ENCODE measurements around the gene ZNF558.

Gene ZNF558
- 4.0 to 23.8 (median 12.2) reads per million in 17 experiments for total RNA-seq

DNA sequence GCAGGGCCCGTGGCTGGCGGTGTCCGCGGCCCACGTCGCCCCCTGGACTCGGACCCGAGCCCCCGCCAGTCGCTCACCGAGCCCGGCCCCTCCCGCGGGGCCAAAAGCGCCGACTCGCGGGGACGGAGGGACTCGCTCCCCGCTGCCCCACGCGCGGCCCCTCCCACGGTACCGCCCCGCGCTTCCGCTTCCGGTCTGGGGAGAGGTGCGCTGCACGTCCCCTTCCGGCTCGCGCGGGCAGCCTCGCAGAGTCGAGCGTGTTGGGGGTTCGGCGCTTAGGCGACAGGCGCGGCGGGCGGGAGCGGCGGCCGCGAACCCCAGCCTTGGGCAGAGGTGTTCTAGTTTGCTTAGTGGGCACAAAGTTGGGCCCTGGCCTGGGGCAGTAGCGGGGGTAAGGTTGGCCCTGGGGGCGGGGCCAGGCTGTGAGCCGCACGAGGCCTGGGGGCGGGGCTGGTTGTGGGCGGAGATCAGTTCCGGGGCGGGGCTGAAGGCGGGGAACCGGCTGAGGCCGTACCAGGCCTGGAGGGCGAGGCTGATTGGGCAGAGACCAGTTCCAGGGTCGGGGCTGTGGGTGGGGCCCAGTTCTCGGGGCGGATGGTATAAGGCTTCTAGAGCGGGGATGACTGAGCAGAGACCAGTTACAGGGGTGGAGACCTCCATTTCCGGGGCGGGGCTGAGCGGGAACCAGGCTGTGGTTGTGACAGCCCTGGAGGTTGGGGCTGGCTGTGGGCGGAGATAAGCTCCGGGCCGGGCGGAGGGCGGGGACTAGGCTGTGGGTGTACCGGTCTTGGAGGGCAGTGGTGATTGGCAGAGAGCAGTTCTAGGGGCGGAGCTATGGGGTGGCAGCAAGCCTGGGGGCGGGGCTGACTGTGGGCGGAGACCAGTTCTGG lies at the start of gene ZNF558, which contains the start of gene MBD3L1:
Gene ZNF558, minus strand, starts transcription at position 173 of the 890 bp plus-strand sequence. CDS start 9,645 bp downstream, outside the sequence.
Gene MBD3L1, plus strand, starts transcription at position 246 of the 890 bp plus-strand sequence. CDS start 10,302 bp downstream, outside the sequence.
- DNase-seq: peak; percentile 97 to 98 (median 98)

DNA sequence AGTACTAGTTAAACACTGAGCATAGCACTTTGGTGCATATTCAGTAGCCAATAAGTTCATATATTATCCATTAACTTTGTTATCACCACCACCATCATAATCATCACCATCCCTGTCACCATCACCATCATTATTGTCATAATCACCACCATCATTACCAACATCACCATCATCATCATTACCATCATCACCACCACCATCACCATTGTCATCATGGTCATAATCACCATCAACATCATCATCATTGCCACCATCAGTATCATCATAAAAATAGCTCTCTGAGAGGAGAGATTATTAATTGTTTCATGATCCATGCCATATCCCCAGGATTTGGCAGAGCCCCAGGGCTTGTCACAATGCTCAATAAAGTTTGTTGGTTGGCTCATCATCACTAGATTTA lies 49.4 kb upstream of the ZNF558 start:
- no peak for DNase-seq

DNA sequence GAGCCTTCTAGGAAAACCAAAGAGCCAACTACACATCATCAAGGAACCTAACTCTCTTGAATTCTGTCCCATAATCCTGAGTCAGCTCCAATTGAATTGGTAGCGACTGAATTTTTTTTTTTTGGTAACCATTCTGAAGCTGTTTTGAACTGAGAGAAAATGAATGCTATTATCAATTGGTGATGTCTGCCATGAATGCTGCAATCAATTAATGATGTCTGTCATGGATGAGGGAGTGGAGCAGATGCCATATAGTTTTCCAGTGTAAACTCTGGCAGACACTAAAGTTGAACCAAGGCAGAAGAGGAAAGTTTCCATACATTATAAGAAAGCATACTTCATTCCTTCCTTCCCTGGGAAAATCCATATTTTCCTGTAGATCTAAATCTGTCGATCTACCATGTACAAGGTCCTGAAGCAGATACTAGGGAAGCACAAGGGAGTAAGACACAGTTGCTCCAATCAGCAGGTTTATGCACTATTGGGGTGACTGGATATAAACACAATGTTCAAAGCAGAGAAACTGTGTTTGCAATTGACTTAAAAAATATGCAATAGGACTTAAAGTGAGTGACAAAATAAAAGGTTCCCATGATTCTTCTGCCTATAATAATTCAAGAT lies 48.9 kb upstream of the ZNF558 start:
- DNase-seq: no peak

DNA sequence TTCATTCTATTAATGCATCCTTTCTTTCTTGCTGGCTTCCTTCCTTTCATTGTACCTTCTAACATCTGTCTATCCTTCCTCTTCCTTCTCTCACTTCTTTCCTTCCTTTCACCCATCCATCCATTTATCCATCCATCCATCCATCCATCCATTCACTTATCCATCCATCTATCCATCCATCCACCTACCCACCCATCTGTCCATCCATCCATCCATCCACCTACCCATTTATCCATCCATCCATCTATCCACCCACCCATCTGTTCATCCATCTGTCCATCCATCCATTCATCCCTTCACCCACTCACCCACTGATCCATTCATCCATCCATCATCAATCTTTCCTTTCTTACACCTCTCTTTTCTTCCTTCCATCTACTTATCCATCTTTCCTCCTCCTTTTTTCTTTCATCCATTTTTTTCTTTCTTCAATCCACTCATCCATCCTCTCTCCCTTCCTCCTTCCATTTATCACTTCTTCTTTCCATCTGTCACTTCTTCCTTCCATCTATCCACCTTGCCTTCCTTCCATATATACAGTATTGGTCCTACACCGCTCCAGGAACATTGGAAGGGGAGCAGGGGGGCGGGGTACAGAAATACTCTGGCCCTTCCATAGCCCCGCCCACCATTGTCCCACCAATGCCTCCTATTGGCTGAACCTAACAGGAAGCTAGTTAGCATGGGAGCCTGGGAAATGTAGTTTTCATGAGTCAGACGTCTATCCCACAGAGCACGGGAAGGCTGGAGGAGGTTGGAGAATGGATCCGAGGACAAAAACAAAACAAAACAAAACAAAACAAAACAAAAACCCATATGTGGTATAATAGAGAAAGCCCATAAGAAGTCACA lies 46.0 kb upstream of the ZNF558 start:
- no peak for DNase-seq

DNA sequence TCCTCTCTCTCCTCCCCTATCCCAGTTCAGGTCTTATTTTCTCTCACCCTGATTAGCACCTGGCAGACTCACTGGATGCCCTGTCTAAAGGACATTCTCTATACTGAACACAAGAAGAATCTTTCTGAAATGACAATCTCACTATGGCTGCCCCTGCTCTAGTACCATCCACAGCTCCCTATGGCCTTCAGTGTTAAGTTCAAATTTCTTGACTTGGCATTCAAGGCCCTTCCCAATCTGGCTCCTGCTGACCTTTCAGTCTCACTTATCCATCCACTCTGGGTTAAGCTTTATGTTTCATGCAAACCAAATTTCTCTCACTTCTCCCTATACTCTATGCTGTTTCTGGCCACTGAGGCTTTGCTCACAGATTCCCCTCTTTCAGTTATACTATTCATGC lies 34.2 kb upstream of the ZNF558 start:
- no peak for DNase-seq

DNA sequence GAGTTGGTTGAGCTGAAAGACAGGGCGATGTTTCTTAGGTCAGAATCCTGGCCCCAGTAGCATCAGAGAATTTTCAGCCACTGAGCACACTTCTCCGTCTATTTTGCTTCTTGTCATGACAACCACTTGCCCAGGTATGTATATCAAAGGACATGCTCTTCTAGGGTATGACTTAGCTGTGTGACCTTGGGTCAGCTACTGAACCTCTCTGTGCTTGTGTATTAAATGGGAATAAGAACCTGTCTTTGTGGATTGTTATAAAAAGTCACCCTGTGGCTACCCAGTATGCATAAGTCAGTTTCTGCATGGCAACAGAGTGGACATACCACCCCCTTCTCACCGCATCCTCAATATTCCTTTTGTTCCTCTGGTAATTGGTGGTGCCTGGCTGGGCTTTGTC lies 26.2 kb upstream of the ZNF558 start:
- DNase-seq: no peak

DNA sequence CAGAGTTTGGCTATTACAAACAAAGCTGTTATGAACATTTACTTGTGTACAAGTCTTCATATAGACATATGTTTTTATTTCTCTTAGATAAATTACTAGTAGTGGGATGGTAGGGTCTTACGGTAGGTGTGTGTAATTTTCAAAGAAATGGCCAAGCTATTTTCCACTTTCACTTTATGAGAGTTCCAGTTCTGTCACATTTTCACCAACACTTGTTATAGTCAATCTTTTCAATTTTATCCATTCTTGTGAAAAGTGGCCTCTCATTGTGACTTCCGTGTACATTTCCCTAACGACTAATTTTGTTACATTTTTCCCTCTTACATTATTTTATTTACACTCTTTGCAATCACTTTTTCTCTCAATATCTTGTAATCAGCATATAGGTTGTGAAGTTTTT lies 18.4 kb upstream of the ZNF558 start:
- no peak for DNase-seq

DNA sequence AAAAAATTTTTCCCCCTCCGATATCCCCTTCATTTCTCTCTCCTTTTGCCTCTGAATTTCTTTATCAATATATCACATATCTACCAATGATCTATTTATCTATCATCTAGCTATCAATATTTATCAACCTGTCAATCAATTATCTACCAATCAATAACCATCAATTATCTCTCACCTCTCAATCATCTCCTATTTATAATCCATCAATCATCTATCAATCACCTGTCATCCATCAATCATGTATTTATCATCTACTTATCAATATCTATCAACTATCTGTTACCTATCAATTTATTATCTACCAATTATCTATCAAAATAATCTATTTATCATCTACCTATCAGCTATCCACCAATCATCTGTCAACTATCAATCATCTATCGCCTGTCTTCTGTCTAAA lies 17.1 kb upstream of the ZNF558 start:
- DNase-seq: no peak

DNA sequence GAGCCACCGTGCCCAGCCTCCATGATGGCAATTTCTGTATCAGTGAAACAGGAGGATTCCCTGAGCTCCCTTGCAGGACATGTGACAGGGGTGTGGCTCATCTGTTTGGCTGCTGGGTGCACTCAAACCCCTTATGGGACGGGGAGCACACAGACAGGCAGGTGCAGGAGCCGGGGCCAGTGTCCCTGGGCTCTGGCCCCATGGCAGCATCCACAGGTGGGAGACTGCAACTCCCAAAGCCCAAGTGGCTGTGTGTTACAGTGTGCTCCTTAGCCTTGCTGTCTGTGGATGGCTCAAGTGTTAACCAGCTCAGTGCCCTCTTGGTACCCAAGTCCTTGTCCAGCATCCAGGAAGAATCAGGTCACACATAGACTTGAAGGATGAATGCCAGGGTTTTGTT lies 14.7 kb upstream of the ZNF558 start:
- DNase-seq: no peak

DNA sequence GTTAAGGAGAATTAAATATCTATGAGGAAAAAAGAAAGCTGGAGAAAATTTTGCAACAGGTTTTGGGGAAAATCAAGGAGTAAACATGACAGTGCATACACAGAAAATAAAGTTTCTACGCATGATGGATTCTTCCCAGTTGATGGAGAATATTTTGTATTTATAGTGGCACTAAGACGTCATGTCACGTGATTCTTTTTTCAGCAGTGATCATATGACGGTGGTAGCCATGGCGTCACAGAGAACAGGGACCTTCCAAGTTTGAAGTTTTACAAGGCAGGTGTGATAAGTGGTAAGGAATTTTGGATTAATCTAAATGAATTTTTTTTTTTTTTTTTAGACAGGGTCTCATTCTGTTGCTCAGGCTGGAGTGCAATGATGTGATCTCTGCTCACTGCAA lies 8.6 kb upstream of the ZNF558 start:
- no peak for DNase-seq

DNA sequence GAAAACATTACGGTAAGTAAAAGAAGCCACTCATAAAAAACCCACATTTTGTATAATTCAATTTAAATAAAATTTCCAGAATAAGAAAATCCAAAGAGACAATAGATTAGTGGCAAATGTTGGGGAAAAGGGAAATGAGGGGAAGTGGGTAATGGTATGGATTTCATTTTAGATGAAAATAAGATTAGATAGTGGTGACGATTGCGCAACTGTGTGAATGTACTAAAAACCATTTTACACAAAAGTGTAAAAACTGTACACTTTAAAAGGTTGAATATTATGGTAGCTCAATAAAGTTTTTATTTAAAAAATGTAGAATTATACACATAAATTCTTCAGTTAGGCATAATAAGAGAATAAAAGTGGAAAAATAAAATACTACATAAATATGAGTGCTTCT lies 3.8 kb upstream of the ZNF558 start:
- DNase-seq: no peak

DNA sequence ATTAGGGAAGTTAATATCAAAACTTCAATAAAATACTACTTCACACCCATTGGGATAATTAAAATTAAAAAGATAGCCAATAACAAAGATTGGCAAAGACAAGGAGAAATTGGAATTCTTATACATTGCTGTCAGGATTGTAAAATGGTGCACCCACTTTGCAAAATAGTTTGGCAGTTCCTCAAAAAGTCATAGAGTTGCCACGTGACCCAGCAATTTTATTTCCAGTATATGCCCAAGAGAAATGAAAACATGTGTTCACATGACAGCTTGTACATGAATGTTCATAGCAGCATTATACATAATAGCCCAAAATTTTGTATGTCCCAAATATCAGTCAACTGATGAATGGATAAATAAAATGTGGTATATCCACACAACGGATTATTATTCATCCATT lies 3.3 kb upstream of the ZNF558 start:
- DNase-seq: peak in 1 of 4 experiments; percentile 5

DNA sequence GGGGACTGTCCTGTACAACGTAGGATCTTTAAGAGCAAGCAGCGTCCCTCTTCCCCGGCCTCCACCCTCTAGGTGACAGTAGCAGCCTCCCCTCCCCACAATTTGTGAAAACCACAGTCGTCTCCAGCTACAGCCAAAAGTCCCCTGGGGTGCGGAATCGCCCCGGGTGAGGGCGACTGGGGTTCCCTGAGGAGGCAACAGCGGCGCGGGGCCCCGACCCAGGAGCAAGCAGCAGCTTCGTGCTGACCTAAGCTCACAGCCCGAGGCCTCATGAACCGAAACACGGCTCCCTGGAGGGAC lies 322 bp downstream of the ZNF558 start:
- DNase-seq: no peak

DNA sequence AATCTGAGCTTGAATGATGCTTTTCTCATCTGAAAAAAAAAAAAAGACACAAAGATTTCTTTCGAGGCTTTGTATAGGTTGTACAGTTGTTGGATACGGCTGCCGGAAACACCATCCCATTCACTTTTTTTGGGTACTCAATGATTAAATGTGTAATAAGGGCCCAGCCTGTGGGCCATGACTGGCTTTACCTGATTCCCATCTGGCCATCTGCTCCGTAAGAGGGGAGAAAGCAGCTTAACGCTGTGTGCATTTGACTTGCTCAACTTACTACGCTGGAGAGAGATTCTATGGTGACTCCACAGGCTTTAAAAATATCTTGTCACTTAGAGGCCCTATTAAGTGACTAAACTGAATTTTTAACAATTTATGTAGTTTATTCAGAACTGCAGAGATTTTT lies 731 bp downstream of the ZNF558 start:
- DNase-seq: no peak

DNA sequence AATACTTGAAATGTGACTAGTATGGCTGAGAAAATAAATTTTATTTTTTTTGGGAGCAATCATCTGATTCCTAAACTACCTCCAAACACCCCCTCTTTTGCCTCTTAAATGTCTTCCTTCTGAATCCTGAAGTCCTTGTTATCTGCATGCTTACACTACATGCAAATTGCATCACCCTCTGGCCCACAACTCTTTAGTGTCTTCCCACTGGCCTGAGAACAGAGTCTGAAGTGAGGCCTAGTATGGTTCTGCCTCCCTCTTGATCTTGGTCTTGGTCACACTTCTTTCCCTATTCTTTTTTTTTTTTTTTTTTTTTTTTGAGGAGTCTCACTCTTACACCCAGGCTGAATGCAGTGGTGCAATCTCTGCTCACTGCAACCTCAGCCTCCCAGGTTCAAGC lies 4.8 kb downstream of the ZNF558 start:
- DNase-seq: no peak

DNA sequence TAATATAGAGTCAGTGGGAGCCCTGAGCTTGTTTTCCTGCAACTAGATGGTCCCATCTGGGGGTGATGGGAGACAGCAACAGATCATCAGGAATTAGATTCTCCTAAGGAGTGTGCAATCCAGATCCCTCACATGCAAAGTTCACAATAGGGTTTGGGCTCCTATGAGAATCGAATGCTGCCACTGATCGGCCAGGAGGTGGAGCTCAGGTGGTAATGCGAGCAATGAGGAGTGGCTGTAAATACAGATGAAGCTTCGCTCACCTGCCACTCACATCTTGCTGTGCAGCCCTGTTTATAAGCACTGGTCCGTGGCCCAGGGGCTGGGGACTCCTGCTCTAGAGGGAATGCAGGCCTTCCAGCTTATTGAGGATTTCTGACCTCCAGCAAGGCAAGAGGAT lies 5.7 kb downstream of the ZNF558 start:
- DNase-seq: no peak

DNA sequence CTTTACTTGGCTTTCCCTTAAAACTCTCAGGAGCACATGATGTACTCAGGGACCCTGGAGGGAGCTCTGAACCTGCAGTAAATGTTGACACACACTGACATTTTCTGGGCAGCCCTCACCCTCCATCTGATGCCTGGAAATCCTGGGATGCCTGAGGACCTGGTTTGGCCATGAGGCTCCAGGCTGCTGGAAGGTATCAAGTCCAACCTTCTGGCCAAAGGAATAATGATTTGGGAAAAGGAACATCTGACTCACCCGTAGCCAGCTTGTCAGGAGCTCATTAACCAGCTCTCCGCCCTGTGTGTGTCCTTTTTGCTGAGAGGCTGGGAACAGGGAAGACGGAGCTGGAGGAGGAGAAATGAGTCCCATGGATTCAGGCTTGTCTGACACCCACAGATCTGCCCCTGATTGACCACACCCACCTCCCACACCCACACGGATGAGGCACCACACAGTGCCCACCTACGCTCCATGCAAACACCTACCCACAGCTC lies 10.3 kb downstream of the ZNF558 start:
- DNase-seq: no peak

DNA sequence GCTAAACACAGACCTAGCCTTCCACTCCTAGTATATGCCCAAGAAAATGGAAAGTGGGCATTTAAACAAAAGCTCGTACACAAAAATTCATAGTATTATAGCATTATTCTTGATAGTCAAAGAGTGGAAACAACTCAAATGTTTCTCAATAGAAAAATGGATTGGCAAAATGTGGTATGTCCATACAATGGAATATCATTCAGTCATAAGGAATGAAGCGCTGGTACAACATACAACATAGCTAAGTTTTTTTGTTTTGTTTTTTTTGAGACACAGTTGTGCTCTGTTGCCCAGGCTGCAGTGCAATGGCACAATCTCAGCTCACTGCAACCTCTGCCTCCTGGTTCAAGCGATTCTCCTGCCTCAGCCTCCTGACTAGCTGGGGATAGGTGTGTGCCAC lies 11.9 kb downstream of the ZNF558 start:
- DNase-seq: no peak

DNA sequence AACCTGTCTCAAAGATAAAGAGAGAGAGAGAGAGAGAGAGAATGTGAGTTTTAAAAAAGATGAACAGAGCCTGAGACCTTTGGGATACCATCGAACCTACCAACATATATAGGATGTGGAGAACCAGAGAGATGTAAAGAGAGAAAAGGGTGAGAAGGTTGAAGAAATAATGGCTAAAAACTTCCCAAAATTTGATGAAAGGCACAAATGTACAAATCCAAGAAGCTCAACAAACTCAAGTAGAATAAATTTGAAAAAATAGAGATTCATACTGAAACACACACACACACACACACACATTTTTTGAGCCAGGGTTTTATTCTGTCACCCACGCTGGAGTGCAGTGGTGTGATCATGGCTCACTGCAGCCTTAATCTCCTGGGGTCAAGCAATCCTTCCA lies 16.3 kb downstream of the ZNF558 start:
- no peak for DNase-seq

DNA sequence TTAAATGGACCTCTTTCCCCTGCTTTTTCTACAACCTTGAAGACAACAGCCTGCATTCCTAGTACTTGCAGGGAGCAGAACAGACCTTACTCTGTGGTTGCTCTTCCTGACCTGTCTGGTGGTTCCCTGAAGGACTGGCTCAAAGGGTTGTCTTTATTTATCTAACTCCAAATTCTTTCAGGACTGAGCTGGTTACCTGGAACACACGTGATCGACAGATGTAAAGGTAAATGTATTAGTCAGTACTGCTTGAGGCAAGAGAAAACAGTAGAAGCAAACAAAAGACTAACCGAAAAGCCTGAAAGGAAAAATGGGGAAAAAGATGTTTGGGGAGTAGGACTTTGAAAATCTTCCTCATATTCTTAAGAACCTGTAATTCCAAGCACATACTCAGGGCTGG lies 17.9 kb downstream of the ZNF558 start:
- no peak for DNase-seq

DNA sequence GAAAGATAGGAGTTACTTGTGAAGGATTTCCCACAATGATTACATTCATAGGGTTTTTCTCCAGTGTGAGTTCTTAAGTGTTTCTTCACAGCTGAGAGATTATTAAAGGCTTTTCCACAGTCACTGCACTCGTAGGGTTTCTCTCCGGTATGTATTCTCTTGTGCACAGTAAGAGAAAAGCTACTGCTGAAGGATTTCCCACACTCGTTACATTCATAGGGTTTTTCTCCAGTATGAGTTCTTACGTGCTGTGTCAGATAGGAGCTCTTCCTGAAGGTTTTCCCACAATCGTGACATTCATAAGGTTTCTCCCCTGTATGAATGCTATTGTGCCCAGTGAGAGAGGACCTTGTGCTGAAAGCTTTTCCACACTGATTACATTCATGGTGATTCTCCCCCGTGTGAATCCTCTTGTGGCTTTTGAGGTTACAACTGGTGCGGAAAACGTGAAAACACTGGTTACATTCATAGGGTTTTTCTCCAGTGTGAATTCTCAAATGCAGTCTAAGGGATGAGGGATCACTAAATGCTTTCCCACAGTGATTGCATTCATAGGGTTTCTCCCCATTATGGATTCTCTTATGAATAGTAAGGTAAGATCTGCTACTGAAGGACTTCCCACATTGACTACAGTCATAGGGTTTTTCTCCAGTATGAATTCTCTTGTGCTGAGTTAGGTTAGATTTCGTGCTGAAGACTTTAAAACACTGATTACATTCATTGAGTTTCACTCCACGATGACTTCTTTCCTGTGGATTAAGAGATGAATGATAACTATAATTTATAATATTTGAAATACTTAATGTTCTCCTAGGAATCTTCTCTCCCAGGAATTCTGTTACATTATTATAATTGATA lies 20.6 kb downstream of the ZNF558 start:
- DNase-seq: peak in 2 of 4 experiments; percentile 15 to 20

DNA sequence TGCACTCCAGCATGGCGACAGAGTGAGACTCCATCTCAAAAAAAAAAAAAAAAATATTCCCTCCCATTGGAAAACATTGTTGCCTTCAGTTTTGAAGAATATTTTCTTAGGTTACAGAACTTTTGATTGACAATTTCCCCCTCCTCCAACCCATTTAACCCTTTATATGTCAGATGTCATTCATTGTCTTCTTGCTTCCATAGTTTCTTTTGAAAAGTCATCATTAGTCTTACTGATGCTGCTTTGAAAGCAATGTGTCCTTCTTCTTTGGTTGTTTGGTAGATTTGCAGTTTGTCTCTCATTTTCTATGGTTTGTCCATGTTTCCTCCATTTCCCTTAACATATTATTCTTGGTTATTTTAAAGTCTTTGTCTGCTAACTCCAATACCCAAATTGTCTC lies 25.4 kb downstream of the ZNF558 start:
- no peak for DNase-seq
